ENCODE measurements around the gene HNF1B.
"Not testable (repeated sequence)": the region's sequence is repeated elsewhere in the genome, so short reads cannot be mapped to it uniquely, and the experiment has no call there.

The HNF1B gene

DNA sequence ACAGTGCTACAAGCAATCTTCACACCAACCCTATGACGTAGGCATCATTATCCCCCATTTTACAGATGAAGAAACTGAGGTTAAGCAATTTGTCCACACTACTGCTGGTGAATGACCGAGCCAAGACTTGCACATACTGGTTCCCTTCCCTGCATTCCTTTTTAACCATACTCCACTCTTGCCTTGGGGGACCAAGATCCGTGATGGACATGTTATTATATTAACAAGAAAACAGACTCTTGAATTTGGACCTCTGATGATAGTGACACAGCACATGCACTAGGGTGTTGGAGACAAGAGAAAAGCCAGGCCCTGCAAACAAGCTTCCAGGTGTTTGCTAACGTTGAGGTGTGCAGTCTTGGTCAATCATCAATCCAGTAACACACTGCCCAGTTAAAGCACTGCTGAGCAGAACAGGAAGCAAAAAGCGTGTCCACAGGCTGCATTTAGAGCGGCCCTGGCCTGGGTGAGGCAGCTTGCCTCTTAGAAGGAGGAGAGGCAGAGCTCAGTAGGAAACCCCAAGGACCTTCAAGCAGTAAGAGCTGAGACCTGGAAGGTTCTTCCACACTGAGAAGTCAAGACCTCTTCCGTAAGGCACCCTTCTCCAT is 36.7 kb downstream of the HNF1B start:
- no peak for DNase-seq (ENCODE audit: low read depth in 2 of 2, low spot score in 1 of 2)

DNA sequence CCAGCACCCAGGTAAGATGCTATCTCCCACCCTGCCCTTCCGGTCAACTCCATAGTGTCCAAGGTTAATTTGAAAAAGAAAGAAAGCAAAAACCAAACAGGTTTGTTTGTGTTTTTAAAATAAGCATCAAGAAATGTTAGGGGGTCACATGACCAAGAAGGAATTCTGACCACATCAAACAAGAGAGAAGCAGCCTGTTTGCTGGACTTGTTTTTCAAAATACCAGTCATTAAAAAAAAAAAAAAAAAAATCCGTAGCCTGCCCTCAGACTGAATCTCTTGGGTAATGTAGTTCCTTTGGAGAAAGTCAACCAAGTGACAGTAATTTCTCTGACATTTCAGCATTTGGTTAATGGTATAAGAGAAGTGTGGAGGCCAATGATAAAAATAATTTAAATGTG is 38.4 kb downstream of the HNF1B start:
- no peak for DNase-seq (ENCODE audit: low read depth in 2 of 2, low spot score in 1 of 2)

DNA sequence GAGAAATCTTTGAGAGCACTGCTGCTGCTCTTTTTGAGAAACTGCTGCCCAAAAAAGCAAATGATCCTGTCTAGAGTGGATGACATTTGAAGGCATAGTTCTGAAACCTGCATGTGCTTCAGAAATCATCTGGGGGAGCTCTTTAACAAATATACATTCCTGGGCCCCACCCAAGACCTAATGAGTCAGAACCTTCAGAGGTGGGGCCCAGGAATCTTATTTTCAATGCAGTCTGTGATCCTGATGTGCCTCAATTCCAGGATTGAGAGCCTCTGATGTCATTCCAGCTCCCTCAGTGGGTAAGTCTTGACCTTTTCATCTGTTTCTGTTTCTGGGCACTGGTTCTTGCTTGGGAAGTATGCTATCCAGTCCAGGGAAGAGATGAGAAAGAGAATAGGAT is 42.3 kb downstream of the HNF1B start:
- no peak for DNase-seq (ENCODE audit: low read depth in 2 of 2, low spot score in 1 of 2)

DNA sequence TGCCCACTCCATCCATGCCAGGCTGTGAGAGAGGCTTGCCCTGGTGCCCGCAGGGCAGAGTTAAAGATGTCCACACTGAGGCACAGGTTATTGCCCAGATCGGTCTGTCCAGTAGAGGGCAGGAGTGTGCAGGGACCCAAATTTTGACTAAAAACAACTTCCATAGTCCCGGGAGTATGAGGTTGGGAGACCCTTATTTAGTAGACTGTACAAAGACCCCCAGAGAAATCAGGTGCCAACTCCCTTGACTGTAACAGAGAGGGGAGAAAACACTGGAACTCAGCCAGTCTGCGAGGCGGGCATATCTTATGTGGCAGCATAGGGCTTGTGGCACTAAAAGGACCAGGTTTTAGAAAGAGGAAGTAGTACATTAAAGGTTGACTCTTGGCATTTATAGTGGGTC is 43.4 kb downstream of the HNF1B start:
- DNase-seq (ENCODE audit: low read depth in 2 of 2, low spot score in 1 of 2) = no peak

DNA sequence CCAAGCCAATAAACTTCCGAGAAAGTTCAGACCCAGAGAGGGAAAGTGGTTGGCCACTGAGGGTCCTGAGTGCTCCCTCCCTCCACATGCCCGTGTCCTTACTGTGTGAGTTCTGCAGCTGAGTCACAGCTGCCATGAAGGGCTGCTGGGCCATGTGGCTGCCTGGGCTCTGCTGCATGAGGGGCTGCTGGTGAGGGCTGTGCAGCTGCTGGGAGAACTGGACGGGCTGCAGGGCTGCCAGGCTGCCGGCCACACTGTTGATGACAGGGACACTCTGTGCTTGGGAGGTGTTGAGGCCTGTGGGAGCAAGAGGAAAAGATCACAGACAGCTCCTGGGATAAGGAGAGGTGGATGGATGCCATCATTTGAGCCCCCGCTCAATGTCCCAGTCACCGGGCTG is 44.0 kb downstream of the HNF1B start:
- no peak for DNase-seq (ENCODE audit: low read depth in 2 of 2, low spot score in 1 of 2)

DNA sequence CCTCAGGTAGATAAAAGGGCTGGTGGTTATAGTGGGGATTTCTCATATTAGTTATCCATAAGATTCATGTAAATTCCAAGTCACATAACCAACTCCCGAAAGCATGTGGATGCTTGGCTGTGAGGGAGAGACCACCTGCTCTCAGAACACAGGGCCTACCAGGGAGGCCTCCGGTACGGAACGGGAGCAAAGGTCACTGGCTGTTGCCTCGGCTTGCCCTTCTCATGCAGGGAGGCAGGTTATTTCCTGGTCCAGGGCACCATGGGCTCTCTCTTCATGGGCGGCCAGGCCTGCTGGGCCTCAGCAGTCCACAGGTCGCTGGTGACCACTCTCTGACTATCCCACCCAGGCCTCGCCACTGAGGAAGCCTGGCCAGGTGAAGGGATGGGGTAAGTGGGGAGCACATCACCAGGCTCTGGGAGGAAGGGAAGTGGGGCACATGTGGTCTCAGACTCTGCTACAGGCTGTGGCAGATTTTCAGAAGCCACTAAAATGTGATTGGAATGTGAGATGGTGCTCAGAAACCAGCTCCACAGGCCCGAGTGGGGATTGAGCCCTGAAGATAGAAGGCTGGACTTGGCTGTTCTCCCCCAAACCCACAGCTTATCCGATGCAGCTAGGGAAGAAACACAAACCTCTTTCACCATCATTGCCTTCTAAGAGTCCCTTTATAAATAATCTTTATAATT is 45.4 kb downstream of the HNF1B start:
- DNase-seq (ENCODE audit: low read depth in 2 of 2, low spot score in 1 of 2) = no peak

DNA sequence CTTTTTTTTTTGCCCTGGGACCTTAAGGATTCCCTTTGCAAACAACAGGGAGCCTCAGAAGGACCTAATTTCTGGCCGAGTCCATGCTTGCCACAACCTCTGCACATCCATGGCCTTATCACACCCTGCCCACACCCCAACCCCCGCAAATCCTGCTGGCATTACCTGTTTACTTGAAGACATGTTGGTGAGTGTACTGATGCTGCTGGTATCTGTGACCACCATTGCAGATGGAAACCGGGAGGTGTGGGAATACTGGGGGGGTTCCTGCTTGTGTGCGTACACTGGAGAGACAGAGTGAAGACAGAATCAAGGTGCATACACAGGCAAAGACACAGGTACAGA is 46.0 kb downstream of the HNF1B start:
- no peak for DNase-seq (ENCODE audit: low read depth in 2 of 2, low spot score in 1 of 2)

DNA sequence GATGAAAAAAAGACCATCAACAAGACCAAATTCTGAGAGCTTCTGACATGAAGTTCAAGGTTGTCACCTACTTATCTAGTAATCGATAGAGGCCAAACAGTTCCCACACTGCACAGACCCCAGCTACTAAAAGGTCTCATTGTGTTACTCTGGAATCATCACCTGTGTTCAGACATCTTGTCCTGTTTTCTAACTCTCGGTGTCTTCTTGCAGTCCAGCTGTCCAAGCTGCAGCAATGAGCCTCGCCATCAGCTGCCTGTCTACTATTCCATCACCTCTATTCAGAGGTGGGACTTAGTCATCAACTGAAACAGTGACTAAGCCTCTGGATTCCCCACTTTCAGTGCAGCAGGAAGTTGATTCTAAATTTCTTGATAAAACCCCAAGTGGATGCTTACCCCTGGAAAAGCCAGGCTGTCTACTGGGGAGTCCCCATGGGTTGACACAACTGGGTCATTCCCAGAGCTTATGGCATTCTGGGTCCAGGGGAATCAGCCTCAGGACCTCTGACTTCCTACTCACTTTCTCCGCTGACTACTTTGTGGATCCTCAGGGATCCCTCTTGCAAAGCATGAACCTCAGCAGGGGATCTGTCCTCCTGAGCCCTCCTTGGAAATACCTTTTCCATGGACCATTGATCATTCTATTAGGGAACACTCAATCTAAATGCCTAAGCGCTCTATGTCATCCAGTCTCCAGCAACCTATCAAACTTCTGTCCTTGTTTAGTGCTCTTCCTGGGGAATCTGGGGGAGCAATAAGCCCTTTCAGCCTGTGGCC is 46.5 kb downstream of the HNF1B start:
- DNase-seq (ENCODE audit: low read depth in 2 of 2, low spot score in 1 of 2) = no peak

DNA sequence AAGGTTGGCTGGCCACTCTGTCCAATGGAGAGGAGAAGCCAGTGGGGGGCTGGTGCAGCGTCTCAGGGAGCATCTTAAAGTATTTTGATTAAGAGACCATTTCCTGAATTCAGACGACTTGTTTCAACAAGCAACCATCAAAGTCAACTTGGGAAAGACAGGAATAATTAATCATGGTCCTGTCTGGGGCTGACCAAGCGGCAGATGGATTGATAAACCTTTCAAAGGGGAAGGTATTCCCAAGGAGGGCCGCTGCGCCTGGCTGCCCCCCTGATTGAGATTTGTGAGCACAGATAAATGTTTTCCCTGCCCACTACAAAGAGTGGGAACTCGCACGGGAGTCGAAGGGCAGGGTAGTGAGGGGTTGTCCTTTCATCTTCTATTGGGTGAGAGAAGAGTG is 47.5 kb downstream of the HNF1B start:
- DNase-seq (ENCODE audit: low read depth in 2 of 2, low spot score in 1 of 2) = no peak

DNA sequence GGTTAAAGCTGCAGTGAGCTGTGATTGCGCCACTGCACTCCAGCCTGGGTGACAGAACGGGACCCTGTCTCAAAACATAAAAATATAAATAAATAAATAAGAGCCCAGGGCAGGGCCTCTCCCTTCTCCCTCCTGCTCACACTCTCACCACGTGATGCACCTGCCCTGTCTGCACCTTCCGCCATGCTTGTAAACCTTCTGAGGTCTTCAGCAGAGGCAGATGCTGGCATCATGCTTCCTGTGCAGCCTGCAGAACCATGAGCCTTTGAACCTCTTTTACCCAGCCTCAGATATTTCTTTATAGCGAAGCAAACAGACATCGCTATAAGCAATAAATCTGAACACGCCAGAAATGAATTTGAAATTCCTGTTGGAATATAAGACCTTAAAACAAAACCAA is 48.5 kb downstream of the HNF1B start:
- DNase-seq (ENCODE audit: low read depth in 2 of 2, low spot score in 1 of 2) = no peak

DNA sequence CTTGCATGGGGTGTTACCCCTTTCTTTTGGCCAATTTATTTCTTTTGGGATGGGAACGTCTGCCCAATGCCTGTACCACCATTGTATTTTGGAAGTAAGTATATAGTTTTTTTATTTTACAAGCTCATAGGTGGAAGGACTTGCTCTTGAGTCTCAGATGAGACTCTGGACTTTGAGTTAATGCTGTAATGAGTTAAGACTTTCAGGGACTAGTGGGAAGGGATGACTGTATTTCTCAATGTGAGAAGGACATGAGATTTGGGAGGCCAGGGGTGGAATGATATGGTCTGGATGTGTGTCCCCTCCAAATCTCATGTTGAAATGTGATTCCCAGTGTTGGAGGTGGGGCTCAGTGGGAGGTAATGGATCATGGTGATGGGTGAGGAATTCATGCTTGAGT is 49.1 kb downstream of the HNF1B start:
- no peak for DNase-seq (ENCODE audit: low read depth in 2 of 2, low spot score in 1 of 2)

DNA sequence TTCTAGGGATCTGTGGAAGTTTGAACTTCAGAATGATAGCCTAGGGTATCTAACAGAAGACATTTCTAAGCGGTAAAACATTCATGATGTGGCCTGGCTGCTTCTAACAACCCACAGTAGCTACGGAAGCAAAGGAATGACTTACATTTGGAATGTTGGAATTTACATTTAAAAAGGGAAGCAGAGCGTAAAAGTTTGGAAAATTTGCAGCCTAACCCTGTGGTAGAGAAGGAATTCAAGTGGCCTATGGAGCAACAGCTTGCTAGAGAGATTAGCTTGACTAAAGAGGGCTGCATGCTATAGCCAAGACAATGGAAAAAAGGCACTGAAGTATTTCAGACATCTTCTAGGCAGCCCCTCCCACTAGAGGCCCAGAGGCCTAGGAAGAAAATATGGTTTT is 50.1 kb downstream of the HNF1B start:
- no peak for DNase-seq (ENCODE audit: low read depth in 2 of 2, low spot score in 1 of 2)

DNA sequence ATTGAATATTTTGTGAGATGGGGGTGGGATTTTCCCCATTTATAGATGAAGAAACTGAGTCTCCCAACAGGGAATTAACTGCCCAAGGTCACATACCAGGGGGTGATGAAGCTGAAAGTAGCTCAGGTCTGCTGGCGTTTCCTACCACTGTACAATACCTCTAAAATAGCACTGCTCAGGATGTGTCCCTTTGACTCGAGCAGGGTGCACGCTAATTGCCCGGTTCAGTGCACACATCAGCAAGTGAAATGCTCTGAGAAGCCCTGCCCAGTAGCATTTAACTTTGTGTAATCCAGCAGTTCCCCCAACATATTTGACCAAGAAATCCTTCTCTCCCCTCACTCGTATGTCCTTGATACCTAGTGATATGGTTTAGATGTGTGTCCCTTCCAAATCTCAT is 51.5 kb downstream of the HNF1B start:
- DNase-seq (ENCODE audit: low read depth in 2 of 2, low spot score in 1 of 2) = no peak

DNA sequence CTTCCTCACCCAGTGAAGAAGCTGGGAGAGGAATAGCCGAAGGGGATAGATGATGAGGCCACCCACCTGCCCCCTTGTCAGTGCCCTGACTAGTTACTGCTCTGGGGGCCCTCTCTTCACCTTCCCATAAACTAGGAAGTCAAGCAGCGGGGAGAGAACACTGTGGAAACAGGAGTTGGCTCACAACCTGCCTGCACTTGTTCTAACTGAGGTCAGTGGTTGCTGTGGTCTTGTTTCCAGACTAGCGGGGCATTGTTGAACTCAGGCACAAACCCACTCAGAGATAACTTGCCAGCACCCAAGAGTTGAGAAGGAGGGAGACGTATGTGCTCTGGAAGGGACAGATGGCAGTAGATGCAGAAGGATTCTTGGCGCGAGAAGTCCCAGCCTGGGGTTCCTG is 53.1 kb downstream of the HNF1B start:
- no peak for DNase-seq (ENCODE audit: low read depth in 2 of 2, low spot score in 1 of 2)

DNA sequence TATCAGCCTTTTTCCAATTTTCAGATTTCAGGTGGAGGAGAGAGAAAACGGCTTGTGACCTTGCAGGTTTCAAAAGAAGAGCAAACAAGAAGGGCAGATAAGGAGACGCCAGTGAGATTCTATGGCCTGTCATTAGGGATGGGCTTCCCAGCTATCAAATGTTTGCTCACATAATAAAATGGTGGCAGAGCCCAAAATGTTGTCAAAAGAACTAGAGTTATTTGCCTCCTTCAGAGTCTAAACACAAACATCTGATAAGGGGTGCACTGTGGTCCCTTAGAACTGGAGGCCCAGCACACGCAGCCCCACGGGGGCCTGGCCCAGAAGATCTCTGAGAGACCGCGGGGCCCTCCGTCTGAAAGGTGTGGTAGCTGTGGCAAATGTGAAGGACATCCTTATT is 55.5 kb downstream of the HNF1B start:
- no peak for DNase-seq (ENCODE audit: low read depth in 2 of 2, low spot score in 1 of 2)

DNA sequence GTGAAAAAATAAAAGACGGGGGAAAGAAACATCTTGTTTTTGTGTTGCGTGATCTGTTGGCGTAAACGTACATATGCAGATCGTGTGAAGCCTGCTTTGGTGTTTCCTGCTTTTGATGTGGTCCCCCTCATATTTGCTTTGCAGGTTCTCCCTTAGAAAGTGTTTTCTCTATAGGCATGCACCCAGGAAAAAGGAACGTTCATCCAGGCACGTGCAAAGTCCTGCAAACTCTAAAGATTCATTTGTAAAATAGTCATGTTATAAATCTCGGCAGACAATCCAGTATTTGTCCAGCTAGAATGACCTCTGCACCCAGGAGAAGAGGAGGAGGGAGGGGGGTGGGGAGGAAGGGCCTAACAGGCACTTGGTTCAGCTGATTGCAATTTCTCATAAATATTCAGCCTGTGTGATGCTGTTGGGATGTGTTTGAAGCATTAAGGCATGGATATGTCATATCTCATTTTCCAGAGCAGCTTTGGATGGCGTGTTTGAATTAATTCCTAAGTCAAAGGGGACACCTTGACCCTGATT is 61.3 kb downstream of the HNF1B start:
- no peak for DNase-seq (ENCODE audit: low read depth in 2 of 2, low spot score in 1 of 2)

DNA sequence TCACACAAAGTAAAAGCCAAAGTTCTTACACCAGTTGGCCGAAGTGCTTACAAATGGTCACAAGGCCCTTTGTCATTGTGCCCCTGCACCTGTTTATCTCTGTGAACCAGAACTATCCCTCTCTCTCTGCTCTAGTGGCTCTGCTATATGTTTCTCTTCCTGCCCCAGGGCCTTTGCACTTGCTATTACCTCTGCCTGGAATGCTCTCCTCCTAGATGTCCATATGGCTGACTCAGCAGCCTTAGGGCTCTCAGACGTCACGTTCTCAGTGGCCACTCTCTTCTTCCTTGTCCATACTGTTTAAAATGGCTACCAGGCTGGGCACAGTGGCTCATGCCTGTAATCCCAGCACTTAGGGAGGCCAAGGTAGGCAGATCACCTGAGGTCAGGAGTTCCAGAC is 62.9 kb downstream of the HNF1B start:
- DNase-seq (ENCODE audit: low read depth in 2 of 2, low spot score in 1 of 2) = no peak

DNA sequence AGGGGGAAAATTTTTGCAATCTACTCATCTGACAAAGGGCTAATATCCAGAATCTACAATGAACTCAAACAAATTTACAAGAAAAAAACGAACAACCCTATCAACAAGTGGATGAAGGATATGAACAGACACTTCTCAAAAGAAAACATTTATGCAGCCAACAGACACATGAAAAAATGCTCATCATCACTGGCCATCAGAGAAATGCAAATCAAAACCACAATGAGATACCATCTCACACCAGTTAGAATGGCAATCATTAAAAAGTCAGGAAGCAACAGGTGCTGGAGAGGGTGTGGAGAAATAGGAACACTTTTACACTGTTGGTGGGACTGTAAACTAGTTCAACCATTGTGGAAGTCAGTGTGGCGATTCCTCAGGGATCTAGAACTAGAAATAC is 64.9 kb downstream of the HNF1B start:
- DNase-seq (ENCODE audit: low read depth in 2 of 2, low spot score in 1 of 2) = not testable (repeated sequence)

DNA sequence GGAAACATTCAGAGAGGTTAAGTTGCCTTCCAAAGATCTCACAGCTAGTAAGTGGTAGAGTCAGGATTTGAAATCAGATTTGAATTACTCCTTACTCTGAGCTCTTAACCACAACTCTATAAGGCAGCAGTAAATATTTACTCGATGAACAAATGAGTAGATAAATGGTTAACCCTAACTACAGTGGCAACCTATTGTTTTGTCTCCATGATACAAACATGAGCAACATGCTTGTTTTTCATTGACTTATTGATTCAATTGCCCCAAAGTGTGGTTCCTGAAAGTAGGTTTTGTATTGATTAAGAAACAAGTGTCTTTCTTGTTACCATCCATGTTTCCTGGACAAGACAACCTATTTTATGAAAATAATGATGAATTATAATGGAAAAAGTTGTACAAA is 66.8 kb downstream of the HNF1B start:
- no peak for DNase-seq (ENCODE audit: low read depth in 2 of 2, low spot score in 1 of 2)

DNA sequence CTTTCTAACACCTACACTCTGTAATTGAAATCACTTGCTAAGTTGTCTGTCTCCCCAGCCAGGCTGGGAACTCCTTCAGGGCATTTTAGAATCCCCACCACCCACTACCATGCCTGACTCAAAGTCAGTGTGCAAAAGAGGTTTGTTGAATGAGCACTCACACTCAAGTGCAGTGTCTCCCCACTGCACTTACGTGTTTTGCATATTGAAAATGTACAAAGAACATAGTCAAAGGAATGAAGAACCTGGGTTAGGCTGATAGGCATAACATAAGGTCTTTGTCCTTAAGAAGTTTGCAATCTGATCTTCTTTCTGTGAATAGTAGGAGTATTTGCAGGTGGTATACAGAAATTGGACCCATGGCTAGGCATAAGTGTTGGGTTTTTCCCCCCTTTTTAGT is 67.8 kb downstream of the HNF1B start:
- DNase-seq (ENCODE audit: low read depth in 2 of 2, low spot score in 1 of 2) = no peak

DNA sequence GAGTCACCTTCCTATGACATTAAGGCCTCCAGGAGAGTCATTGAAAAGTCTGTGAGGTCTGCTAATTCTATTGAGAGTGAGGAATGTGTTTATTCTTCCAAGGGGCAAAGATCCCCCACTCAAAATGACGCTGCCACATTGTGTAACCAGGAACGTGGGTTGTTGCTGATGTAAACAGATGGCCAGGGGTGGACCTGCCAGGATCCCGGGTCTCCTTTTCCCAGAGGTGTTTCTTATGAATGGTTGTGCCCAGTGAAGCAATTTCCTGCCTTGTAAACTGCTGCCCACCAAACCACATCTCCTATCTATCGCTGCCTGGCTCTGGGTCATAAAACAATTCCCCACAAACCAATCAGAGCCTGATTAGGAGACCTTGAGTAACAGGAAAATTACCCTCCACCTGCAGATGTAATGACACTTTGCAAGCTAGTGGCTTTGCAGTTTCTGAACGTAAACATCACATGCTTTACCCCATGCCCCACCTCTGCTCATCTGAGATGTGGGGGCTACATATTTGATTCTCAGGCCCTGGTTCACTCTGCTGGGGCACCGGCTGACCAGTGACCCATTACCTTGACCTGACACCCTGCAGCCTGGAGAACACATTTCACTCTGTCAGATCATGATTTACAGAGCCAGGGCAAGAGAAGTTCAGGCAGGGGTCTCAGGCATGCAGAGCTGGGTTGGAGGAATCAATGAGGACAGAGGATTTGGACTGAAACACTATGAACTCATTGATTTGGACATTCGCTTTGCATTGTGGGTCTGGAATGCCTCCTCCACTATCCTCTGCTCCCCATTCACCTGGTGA is 68.5 kb downstream of the HNF1B start:
- DNase-seq (ENCODE audit: low read depth in 2 of 2, low spot score in 1 of 2) = no peak

DNA sequence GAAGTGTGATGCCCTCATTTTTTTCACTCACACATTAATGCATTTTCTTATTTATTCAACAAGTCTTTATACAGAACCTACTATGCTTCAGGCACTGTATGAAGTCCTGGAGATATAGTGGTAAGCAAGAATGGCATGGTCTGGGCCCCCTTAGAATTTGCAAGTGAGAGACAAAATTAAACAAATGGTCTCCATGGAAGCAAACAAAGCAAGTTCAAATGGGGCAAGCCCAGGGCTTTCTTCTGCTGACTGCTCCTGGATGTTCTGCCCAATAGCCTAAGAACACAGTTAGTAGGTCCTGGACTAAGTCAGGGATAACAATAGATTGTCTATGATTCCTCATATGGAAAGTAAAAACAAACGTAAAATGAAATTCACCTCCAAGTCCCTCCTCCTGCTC is 70.3 kb downstream of the HNF1B start:
- no peak for DNase-seq (ENCODE audit: low read depth in 2 of 2, low spot score in 1 of 2)
